Measurements from ENCODE around the gene ZNF311.

The ZNF311 gene

DNA sequence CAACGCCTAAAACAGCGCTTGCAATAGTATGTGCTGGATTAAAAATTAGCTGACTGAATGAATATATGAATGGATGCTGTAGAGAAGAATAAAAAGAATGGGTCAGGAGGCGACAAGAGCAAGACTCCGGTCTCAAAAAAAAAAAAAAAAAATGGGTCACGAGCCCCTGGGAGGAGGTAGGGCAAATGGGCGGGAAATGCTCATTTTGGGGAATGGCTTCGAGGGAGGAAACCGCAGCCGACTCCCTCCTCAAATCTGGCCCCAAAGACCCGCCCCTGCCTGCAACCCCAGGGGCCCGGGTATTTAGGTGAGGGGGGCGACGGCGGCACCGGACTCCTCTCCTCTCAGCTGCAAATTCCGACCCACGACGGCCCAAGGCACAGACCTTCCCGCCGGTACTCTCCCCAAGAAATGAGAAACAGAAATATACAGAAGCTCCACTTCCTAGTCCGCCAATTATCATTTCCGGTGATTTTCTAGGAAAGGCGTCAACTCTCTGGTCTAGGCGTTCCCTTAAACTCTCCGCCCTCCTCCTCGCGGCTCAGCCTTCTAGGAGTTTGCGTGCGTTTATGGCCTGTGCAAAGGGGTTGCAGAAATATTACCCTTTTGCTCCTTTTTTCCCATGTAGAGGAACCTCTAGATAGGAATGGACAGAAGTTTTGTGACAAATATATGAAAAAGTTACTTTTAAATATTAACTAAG is at the start of gene ZNF311:
ZNF311 (minus strand) TSS at position 133 of the 703 bp plus-strand sequence. CDS start 1,361 bp downstream, outside the sequence.
- H3K4me3 ChIP-seq (ENCODE audit: low read length), result peak within 1 kb of the TSS; percentile 93
- no peaks in the 10 kb centered on the region for H3K27me3 ChIP-seq (replicated peaks; ENCODE audit: control insufficient read depth, insufficient read depth, low read length)

DNA sequence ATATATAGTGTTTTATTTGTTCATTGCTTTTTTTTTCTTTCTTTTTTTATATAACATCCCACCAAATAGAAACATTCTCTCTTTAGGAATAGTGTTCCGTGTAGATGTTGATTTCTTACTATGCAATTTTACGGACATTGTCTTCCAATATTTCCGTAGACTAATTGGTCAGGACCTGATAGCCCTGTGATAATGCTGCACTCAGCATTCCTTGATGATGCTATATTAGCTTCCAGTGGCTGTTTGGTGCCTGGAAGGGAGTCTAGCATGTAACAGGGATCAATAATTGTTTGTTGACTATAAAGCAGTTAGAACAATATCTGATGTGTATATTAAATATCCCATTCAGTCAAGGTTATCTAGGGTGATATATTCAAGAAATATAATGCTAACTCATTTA is 46.6 kb upstream of the ZNF311 start:
- Histone ChIP-seq H3K36me3 (ENCODE audit: control insufficient read depth, insufficient read depth, low read length, severe bottlenecking) (no peaks in the 10 kb centered on the region), H3K9me3 (ENCODE audit: control insufficient read depth, low read length) (no peaks in the 10 kb centered on the region), H3K9ac (ENCODE audit: low read length) (no peak overlapping the region), H3K4me1 (ENCODE audit: control insufficient read depth, insufficient read depth, low read length) (no peaks in the 10 kb centered on the region), H3K4me3 (ENCODE audit: low read length) (no peak overlapping the region), H3K27me3 (replicated peaks; ENCODE audit: control insufficient read depth, insufficient read depth, low read length) (no peaks in the 10 kb centered on the region)
- DNase-seq (ENCODE audit: low read depth), result no peak

More for the DNA sequence above, at the start of gene ZNF311:
- Histone ChIP-seq H3K4me1 (ENCODE audit: control insufficient read depth, insufficient read depth, low read length) (peaks cover 10% of the 10 kb centered on the region), H3K9ac (ENCODE audit: low read length) (peak within 1 kb of the TSS; percentile 89), H3K9me3 (ENCODE audit: control insufficient read depth, low read length) (no peaks in the 10 kb centered on the region), H3K36me3 (ENCODE audit: control insufficient read depth, insufficient read depth, low read length, severe bottlenecking) (no peaks in the 10 kb centered on the region)
- peak; percentile 62 for DNase-seq (ENCODE audit: low read depth)

DNA sequence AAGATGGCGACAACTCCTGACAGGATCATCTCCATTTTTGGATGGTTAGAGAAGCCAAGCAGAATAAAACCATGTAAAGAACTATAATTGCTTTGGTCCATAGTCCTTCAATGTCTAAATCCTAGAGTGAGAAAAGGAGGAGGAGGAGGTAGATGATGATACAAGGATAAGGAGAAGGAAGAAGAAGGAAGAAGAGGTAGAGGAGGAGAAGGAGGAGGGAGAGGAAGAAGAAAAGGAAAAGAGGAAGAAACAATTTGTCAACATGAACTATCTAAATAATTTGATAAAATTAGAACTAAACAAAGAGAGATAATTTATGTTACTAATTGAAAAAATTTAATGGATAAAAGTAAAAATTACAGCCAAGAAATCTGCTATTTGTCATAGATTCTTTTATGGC is 40.0 kb upstream of the ZNF311 start, which contains the start of gene OR2W1:
OR2W1 (minus strand) TSS at position 101 of the 400 bp plus-strand sequence; CDS start at position 101, 0 bp downstream.
- Histone ChIP-seq H3K4me1 (ENCODE audit: control insufficient read depth, insufficient read depth, low read length) (no peaks in the 10 kb centered on the region), H3K9ac (ENCODE audit: low read length) (no peak within 1 kb of the TSS), H3K36me3 (ENCODE audit: control insufficient read depth, insufficient read depth, low read length, severe bottlenecking) (no peaks in the 10 kb centered on the region), H3K9me3 (ENCODE audit: control insufficient read depth, low read length) (no peaks in the 10 kb centered on the region), H3K27me3 (replicated peaks; ENCODE audit: control insufficient read depth, insufficient read depth, low read length) (no peaks in the 10 kb centered on the region), H3K4me3 (ENCODE audit: low read length) (no peak within 1 kb of the TSS)
- DNase-seq (ENCODE audit: low read depth), result no peak

DNA sequence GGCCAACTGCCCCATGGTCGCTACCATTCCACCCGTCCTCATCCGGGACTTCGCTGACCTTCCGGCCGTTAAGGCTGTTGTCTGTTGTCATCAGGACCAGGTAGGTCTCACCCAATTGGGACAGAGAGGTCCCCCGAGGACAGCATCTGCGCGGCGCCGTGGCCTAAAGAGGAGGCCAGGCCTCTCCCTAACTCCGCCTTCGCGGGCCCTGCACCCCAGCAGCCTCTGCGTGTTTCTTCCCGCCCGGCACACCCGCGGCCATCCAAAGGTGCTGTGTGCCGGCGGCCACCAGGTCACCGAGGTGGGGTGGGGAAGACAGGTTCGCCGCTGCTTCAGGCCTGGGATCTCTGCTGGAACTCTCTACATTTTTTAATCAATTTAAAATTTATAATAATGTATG is 30.8 kb upstream of the ZNF311 start:
- Histone ChIP-seq H3K4me3 (ENCODE audit: low read length) (no peak overlapping the region), H3K36me3 (ENCODE audit: control insufficient read depth, insufficient read depth, low read length, severe bottlenecking) (no peaks in the 10 kb centered on the region), H3K4me1 (ENCODE audit: control insufficient read depth, insufficient read depth, low read length) (no peaks in the 10 kb centered on the region), H3K9ac (ENCODE audit: low read length) (no peak overlapping the region), H3K27me3 (replicated peaks; ENCODE audit: control insufficient read depth, insufficient read depth, low read length) (no peaks in the 10 kb centered on the region), H3K9me3 (ENCODE audit: control insufficient read depth, low read length) (no peaks in the 10 kb centered on the region)
- no peak for DNase-seq (ENCODE audit: low read depth)

DNA sequence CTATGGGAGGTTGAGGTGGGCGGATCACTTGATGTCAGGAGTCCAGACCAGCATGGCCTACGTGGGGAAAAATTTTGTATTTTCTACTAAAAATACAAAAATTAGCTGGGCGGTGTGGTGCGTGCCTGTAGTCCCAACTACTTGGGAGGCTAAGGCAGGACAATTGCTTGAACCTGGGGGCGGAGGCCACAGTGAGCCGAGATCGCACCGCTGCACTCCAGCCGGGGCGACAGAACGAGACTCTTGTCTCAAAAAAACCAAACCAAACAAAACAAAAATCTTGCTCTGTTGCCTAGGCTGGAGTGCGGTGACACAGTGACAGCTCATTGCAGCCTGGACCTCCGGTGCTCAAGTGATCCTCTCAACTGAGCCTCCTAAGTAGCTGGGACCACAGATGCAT is 23.7 kb upstream of the ZNF311 start:
- H3K4me1 ChIP-seq (ENCODE audit: control insufficient read depth, insufficient read depth, low read length), result no peaks in the 10 kb centered on the region
- no peaks in the 10 kb centered on the region for H3K9me3 ChIP-seq (ENCODE audit: control insufficient read depth, low read length)
- no peak overlapping the region for H3K4me3 ChIP-seq (ENCODE audit: low read length)
- H3K27me3 ChIP-seq (replicated peaks; ENCODE audit: control insufficient read depth, insufficient read depth, low read length), result peaks cover 15% of the 10 kb centered on the region
- H3K9ac ChIP-seq (ENCODE audit: low read length), result no peak overlapping the region
- no peaks in the 10 kb centered on the region for H3K36me3 ChIP-seq (ENCODE audit: control insufficient read depth, insufficient read depth, low read length, severe bottlenecking)
- DNase-seq (ENCODE audit: low read depth), result no peak

DNA sequence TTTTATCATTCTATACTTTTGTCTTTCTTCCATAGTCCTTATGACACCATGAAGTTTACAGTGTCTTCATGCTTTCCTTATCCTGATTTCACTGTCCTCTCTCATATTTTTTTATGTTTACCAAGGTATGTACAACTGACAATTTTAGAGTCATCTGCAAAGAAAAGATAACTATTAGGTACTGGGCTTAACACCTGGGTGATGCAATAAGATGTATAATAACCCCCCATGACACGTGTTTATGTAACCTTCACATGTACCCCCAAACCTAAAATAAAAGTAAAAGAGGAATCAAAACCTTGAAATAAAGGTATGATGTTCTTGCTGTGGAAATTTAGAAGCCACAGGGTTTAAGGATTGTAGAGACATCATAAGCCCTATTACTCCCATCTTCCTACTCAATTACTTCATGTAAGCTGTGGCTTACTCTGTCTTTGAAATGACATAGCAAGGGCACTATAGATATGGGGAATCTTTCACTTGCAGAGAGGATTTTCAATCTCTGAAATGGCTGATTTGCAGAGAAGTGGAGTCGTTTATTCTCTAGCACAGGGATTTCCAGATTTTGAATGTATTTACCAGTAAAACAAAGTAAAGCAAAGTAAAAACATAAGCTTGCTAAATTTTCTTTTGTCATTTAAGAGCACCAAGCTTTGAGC is 20.9 kb upstream of the ZNF311 start:
- Histone ChIP-seq H3K27me3 (replicated peaks; ENCODE audit: control insufficient read depth, insufficient read depth, low read length) (peaks cover 15% of the 10 kb centered on the region), H3K4me3 (ENCODE audit: low read length) (no peak overlapping the region), H3K36me3 (ENCODE audit: control insufficient read depth, insufficient read depth, low read length, severe bottlenecking) (no peaks in the 10 kb centered on the region), H3K9ac (ENCODE audit: low read length) (no peak overlapping the region), H3K4me1 (ENCODE audit: control insufficient read depth, insufficient read depth, low read length) (no peaks in the 10 kb centered on the region), H3K9me3 (ENCODE audit: control insufficient read depth, low read length) (no peaks in the 10 kb centered on the region)
- no peak for DNase-seq (ENCODE audit: low read depth)

DNA sequence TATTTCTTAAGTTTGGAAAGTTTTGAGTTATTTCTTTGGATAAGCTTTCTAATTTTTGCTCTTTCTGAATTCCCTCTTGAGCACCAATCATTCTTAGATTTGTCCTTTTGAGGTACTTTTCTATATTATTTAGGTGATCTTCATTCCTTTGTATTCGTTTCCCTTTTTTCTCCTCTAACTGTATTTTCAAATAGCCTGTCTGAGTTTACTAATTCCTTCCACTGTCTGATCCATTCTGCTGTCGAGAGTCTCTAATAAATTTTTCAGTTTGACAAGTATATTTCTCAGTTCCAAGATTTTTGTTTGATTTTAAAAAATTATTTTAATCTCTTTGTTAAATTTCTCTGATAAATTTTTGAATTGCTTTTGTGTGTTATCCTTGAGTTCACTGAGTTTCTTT is 16.3 kb upstream of the ZNF311 start:
- Histone ChIP-seq H3K9ac (ENCODE audit: low read length) (no peak overlapping the region), H3K4me1 (ENCODE audit: control insufficient read depth, insufficient read depth, low read length) (peaks cover 2% of the 10 kb centered on the region), H3K9me3 (ENCODE audit: control insufficient read depth, low read length) (no peaks in the 10 kb centered on the region), H3K36me3 (ENCODE audit: control insufficient read depth, insufficient read depth, low read length, severe bottlenecking) (no peaks in the 10 kb centered on the region), H3K4me3 (ENCODE audit: low read length) (no peak overlapping the region), H3K27me3 (replicated peaks; ENCODE audit: control insufficient read depth, insufficient read depth, low read length) (peaks cover 11% of the 10 kb centered on the region)
- no peak for DNase-seq (ENCODE audit: low read depth)

DNA sequence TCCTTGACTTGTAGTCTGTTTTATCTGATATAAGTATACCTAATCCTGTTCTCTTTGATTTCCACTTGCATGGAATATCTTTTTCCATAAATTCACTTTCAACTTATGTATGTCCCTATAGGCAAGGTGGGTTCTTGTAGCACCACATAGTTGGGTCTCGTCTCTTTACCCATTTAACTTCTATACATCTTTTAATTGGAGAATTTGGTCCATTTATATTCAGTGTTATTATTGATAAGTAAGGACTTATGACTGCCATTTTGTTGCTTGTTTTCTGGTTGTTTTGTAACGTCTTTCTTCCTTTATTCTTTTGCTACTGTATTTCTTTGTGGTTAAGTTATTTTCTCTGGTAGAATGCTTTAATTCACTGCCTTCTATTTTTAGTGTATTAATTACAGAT is 14.5 kb upstream of the ZNF311 start:
- Histone ChIP-seq H3K4me1 (ENCODE audit: control insufficient read depth, insufficient read depth, low read length) (peaks cover 4% of the 10 kb centered on the region), H3K27me3 (replicated peaks; ENCODE audit: control insufficient read depth, insufficient read depth, low read length) (peaks cover 3% of the 10 kb centered on the region), H3K36me3 (ENCODE audit: control insufficient read depth, insufficient read depth, low read length, severe bottlenecking) (no peaks in the 10 kb centered on the region), H3K9me3 (ENCODE audit: control insufficient read depth, low read length) (peaks cover 2% of the 10 kb centered on the region), H3K4me3 (ENCODE audit: low read length) (no peak overlapping the region), H3K9ac (ENCODE audit: low read length) (no peak overlapping the region)
- DNase-seq (ENCODE audit: low read depth), result no peak

DNA sequence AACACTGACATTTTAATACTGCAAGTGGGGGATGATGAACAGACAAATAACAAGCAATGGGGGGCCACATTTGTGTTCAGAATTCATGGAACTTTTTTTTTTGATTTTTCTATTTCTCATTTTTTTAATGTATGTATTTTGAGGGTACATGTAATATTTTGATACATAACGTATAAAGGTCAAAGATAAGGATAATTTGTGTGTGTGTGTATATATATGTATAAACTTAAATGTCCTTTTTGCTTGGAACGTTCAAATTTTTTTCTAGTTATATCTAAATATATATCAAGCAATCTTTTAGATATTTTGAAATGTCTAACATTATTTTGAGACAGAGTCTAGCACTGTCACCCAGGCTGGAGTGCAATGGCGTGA is 12.3 kb upstream of the ZNF311 start:
- Histone ChIP-seq H3K9ac (ENCODE audit: low read length) (no peak overlapping the region), H3K4me3 (ENCODE audit: low read length) (no peak overlapping the region), H3K4me1 (ENCODE audit: control insufficient read depth, insufficient read depth, low read length) (peaks cover 4% of the 10 kb centered on the region), H3K27me3 (replicated peaks; ENCODE audit: control insufficient read depth, insufficient read depth, low read length) (peaks cover 12% of the 10 kb centered on the region), H3K9me3 (ENCODE audit: control insufficient read depth, low read length) (peaks cover 2% of the 10 kb centered on the region), H3K36me3 (ENCODE audit: control insufficient read depth, insufficient read depth, low read length, severe bottlenecking) (no peaks in the 10 kb centered on the region)
- no peak for DNase-seq (ENCODE audit: low read depth)

DNA sequence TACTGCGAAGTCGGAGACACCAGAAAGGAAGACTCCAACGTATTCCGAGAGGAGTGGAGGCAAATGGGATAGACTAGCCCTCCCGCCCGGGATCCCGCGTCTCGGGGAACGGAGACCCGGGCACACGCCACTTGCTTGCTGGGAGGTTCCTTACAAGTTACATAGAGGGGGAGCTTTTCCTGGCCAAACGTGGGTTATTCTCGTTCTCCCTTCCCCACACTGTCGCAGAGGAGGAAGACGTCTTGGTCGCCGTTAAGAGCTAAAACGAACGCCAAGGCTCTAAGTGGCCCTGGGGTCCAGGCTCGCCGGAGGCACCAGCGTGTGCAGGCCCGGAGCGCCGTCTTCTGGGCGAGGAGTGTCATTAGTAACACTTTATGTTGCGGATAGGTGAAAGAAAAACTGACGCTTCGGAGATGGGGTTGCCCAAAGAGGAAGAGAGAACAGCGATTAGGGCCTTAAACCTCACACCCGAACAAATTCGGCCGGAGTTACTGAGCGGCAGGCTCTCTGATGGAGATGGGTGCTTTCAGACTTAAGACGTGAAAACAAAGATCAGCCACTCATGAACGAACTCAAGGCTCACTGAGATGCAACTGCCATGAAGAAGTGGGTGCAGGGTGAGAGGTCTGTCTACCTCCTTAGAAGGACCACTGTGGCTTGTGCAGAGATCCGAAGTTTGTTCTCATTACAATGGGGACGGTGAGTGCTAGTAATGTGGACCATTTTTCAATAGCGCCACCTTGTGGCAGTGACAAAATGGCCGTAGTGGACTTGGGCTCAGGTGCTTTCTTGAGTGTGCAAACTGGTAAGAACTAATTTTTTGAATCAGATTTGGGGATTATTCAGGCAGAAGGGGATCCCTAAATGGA is 11.7 kb upstream of the ZNF311 start:
- peak overlapping the region; percentile 82 for H3K4me3 ChIP-seq (ENCODE audit: low read length)
- peaks cover 4% of the 10 kb centered on the region for H3K4me1 ChIP-seq (ENCODE audit: control insufficient read depth, insufficient read depth, low read length)
- peaks cover 12% of the 10 kb centered on the region for H3K27me3 ChIP-seq (replicated peaks; ENCODE audit: control insufficient read depth, insufficient read depth, low read length)
- H3K9me3 ChIP-seq (ENCODE audit: control insufficient read depth, low read length), result peaks cover 2% of the 10 kb centered on the region
- H3K9ac ChIP-seq (ENCODE audit: low read length), result peak overlapping the region; percentile 17
- peak; percentile 91 for DNase-seq (ENCODE audit: low read depth)
- H3K36me3 ChIP-seq (ENCODE audit: control insufficient read depth, insufficient read depth, low read length, severe bottlenecking), result no peaks in the 10 kb centered on the region

Data from adipocyte (in vitro differentiated cells).